Chondrocyte (in vitro differentiated cells): ENCODE results near the gene TFDP1. TPM values are rescaled to one million over a fixed set of nuclear protein-coding genes. Genes with fewer than 3 reads are reported as not detected.
"Not testable (repeated sequence)": the region's sequence is repeated elsewhere in the genome, so short reads cannot be mapped to it uniquely, and the experiment has no call there.

Experiments used
- DNase-seq: peaks from one replicate; pipeline ENCODE4 v3.0.0; 2021; ENCODE audit warnings: mixed read lengths, low spot score
- H3K27ac Mint-ChIP-seq: one replicate; pipeline ENCODE4 v1.8.0; 2021; ENCODE audit warnings: mild to moderate bottlenecking, moderate library complexity, mixed read lengths; ENCODE audit not compliant: unreplicated experiment
- H3K27me3 Mint-ChIP-seq: 2 replicates; pipeline ENCODE4 v1.8.0; 2021; ENCODE audit warnings: low read depth, mixed read lengths
- H3K36me3 Mint-ChIP-seq: 2 replicates; pipeline ENCODE4 v1.8.0; 2021; ENCODE audit warnings: low read depth, mixed read lengths
- H3K4me1 Mint-ChIP-seq: 2 replicates; pipeline ENCODE4 v1.8.0; 2021; ENCODE audit warnings: low read depth, mild to moderate bottlenecking, mixed read lengths
- H3K4me3 Mint-ChIP-seq: one replicate; pipeline ENCODE4 v1.8.0; 2021; ENCODE audit warnings: mild to moderate bottlenecking, moderate library complexity, mixed read lengths; ENCODE audit not compliant: unreplicated experiment
- H3K9me3 Mint-ChIP-seq: 2 replicates; pipeline ENCODE4 v1.8.0; 2021; ENCODE audit warnings: low read depth, mixed read lengths
- total RNA-seq: library from RNA; stranded (reverse); gene quantifications from 3 replicates; pipeline ENCODE4 v1.2.1, GENCODE V29; 2021
- TF ChIP-seq, protein P1 (sequence below): fragments of 200-600 bp; sonication (generic); IDR thresholded peaks from 2 replicates; pipeline ENCODE4 v1.5.0; 2021; ENCODE audit warnings: antibody characterized with exemption, mild to moderate bottlenecking, moderate library complexity

Gene TFDP1
- total RNA-seq, 1 donor from 2014 or later, result 54.3 TPM

DNA sequence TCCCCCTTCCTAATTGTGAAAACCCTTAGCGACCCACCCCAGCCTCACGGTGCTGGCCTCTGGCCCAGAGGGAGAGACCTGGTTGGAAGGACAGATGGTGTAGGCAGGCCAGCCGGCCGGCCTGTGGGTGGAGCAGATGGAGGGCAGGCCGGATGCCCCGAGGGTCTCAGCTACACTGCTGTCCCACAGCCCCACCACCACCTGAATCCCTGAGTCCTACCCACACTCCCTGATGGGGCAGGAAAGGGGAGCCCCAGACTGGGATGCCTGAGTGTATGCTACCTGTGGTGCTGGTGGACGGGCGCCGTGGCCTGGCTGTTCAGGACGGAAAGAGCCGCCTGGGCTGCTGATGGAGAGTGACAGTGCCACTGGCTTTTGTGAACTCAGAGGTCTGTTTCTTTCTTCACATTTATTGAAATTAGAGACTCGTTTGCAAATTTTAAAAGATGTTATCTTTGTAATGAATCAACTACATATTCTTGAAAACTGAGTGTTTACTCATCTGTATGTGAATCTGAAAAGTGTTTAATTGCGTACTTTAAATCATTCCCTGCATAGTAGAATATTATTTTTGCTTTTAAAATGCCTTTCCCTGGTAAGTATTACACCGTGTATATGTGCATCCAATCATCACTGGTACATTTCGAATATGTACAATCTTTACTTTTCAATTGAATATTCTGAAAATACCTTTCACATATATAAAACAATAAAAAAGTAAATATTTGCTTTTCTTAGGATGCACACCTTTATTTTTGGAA lies 35.7 kb downstream of the TFDP1 start:
- Mint-ChIP-seq H3K27ac (no peak overlapping the region), H3K36me3 (peaks cover 15% of the 10 kb centered on the region), H3K4me3 (no peak overlapping the region), H3K9me3 (no peaks in the 10 kb centered on the region), H3K4me1 (peaks cover 18% of the 10 kb centered on the region), H3K27me3 (no peaks in the 10 kb centered on the region)
- TF ChIP-seq, protein P1, sequence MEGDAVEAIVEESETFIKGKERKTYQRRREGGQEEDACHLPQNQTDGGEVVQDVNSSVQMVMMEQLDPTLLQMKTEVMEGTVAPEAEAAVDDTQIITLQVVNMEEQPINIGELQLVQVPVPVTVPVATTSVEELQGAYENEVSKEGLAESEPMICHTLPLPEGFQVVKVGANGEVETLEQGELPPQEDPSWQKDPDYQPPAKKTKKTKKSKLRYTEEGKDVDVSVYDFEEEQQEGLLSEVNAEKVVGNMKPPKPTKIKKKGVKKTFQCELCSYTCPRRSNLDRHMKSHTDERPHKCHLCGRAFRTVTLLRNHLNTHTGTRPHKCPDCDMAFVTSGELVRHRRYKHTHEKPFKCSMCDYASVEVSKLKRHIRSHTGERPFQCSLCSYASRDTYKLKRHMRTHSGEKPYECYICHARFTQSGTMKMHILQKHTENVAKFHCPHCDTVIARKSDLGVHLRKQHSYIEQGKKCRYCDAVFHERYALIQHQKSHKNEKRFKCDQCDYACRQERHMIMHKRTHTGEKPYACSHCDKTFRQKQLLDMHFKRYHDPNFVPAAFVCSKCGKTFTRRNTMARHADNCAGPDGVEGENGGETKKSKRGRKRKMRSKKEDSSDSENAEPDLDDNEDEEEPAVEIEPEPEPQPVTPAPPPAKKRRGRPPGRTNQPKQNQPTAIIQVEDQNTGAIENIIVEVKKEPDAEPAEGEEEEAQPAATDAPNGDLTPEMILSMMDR, result no peak
- peak; percentile 77 for DNase-seq

DNA sequence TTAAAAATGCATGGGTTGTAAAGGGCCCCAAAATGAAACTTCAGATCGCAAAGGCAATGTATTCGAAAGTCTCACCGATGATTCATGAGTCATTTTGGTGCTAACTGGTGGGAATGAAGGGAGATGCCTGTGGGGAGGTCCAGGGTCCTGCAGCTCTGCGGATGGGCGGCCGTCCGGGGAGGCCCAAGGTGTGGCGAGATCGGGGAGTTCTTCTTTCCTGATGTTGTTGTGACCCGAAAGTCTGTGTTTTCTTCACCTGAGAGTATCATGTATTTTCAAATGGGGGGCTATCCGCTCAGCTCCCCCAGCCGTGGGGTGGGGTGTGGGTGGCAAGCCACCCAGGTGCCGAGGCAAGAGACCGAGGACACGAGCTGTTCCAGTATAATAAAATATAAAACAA lies 36.5 kb downstream of the TFDP1 start:
- TF ChIP-seq, protein P1, result no peak
- Mint-ChIP-seq H3K27me3 (no peaks in the 10 kb centered on the region), H3K4me1 (peaks cover 21% of the 10 kb centered on the region), H3K27ac (no peak overlapping the region), H3K36me3 (peaks cover 15% of the 10 kb centered on the region), H3K9me3 (no peaks in the 10 kb centered on the region), H3K4me3 (no peak overlapping the region)
- DNase-seq, result peak; percentile 50

DNA sequence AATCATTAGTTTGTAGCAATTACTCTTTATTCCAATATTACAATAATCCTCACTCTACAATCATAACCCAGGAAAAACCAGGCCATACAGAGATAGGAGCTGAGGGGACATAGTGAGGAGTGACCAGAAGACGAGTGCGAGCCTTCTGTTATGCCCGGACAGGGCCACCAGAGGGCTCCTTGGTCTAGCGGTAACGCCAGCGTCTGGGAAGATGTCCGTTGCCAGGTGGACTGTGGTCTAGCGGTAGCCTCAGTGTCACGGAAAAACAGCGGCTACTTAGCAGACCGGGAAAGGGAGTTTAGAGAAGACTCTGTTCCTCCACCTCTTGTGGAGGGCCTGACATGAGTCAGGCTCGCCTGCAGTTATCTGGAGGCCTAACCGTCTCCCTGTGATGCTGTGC lies 36.9 kb downstream of the TFDP1 start:
- DNase-seq, result peak; percentile 77
- not testable (repeated sequence) for H3K27ac Mint-ChIP-seq, H3K27me3 Mint-ChIP-seq, H3K4me3 Mint-ChIP-seq, H3K9me3 Mint-ChIP-seq
- Mint-ChIP-seq H3K36me3 (peaks cover 16% of the 10 kb centered on the region), H3K4me1 (peaks cover 23% of the 10 kb centered on the region)
- TF ChIP-seq, protein P1, result peak; percentile 74

DNA sequence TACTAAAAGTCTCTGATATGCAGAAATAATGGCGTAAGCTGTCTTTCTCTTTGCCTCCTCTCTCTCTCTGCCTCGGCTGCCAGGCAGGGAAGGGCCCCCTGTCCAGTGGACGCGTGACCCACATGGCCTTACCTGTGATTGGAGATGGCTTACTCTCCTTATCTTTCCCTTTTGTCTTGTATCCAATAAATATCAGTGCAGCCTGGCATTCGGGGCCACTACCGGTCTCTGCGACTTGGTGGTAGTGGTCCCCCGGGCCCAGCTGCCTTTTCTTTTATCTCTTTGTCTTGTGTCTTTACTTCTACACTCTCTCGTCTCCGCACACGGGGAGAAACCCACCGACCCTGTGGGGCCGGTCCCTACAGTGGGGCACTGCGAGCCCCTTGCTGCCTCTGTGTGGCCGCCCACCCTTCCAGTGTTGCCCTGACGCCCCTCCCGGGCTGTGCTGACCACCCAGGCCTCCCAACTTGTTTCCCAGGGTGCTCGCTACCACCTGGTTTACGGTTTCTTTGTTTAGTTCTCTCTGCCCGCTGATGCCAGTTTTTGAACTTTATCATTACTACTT lies 37.5 kb downstream of the TFDP1 start:
- not testable (repeated sequence) for H3K27ac Mint-ChIP-seq, H3K9me3 Mint-ChIP-seq, H3K4me3 Mint-ChIP-seq, H3K27me3 Mint-ChIP-seq
- Mint-ChIP-seq H3K4me1 (peaks cover 23% of the 10 kb centered on the region), H3K36me3 (peaks cover 19% of the 10 kb centered on the region)
- DNase-seq, result peak; percentile 72

DNA sequence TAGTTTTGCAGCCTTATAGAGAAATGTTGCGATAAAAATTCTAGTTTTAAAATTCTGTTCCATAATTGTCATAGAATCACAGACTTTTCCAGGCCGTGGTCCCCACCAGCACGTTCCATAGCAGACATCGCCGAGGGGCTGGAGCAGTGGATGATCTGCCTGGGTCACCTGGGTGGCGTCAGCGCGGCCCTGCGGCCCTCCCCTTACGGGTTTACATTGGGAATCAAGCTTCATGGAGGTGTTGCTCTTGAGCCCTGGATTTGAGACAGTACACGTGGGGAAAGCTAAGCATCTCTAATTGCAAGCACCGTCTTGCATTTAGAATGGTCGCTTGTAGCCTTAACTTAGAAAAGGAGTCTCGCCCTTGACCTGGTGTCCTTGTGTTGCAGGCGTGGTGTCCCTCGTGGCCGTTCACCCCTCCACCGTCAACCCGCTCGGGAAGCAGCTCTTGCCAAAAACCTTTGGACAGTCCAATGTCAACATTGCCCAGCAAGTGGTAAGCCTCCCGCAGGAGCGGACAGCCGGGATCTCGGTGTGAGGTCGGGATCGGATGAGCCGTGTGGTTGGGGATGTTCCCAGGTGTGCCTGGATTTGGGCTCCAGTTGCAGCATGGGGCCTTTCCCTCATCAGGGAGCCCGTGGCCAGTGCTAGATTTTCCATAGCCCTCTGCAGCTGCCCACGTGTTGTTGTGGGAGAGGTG lies 38.4 kb downstream of the TFDP1 start:
- Mint-ChIP-seq H3K4me3 (no peak overlapping the region), H3K4me1 (peaks cover 18% of the 10 kb centered on the region), H3K36me3 (peaks cover 19% of the 10 kb centered on the region), H3K27me3 (no peaks in the 10 kb centered on the region), H3K9me3 (no peaks in the 10 kb centered on the region), H3K27ac (no peak overlapping the region)
- DNase-seq, result peak; percentile 71
- TF ChIP-seq, protein P1, result no peak
